ENCODE data around the gene ME3. TPM values are rescaled to one million over a fixed set of nuclear protein-coding genes. Genes with fewer than 3 reads are reported as not detected.

Gene ME3
- total RNA-seq, 1 donor from 2014 or later: 12.2 TPM

DNA sequence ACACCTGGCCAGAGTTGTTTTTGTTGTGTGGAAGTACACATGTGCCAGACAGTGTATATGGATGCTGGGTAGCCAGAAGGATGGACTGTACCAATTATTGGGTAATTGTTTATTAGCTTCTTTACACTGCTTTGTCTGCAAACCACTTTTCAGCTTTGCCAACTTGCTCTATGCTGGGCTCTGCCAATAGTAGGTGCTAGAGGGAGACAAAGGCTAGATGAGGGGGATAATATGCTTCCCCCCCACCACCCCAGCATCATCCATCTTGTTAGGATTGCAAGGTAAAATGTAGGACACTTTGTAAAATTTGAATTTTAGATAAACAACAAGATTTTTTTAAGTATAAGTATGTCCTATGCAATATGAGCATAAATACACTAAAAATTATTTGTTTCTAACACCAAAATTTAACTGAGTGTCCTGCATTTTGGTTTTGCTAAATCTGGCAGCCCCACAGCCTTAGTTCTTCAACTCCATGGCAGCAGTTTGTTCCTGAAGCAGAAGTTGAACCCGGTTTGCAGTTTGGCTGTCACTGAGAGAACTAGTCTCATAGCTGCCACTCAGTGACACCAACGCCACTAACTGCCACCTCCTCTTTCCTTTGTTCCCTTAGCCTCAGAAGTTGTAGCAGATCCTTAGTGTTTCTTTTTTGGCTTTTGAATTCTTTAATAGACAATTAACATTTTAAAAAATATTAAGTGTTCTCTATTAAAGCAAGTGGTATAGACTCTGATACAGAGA, 219.0 kb downstream of the ME3 start:
- H3K36me3 Mint-ChIP-seq (ENCODE audit: low read depth): peaks cover 2% of the 10 kb centered on the region
- H3K4me3 Mint-ChIP-seq: no peak overlapping the region
- peaks cover 29% of the 10 kb centered on the region for H3K4me1 Mint-ChIP-seq
- H3K27ac Mint-ChIP-seq: no peak overlapping the region
- no peaks in the 10 kb centered on the region for H3K27me3 Mint-ChIP-seq
- intact Hi-C loops (cut with micrococcal nuclease): no loop called here
- DNase-seq: no peak
- H3K9me3 Mint-ChIP-seq: no peaks in the 10 kb centered on the region

DNA sequence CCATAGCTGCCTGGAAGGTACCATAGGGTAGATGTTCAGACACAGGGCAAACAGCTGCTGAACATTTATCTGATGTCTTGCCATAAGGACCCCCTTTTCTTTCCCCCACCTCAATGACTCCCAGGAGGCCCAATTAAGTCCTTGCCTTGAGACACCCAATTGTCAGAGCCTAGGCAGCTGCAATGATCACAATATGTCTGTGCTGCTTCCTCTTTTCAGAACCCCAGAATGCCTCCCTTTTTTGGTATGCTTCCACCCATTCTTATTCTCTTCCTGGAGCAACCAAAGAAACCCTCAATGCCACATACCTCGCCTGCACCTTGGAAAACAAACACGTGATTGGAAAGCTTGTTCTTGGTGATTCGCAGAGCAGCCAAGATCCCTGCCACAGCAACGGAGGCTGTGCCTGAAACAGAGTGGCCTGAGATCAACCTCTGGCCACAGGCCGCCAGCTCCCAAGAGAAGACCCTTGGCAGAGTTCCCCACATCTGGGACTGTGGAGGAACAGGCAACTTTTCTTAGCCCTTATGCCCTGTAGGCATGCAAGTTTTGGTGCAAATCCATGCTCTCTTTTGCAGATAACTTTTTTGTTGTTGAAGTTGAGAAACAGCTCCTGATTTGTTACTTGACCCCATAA, 222.3 kb downstream of the ME3 start:
- Mint-ChIP-seq H3K4me1 (peaks cover 28% of the 10 kb centered on the region), H3K36me3 (ENCODE audit: low read depth) (peaks cover 13% of the 10 kb centered on the region), H3K27ac (peak overlapping the region; percentile 42), H3K9me3 (peaks cover 9% of the 10 kb centered on the region), H3K4me3 (no peak overlapping the region), H3K27me3 (no peaks in the 10 kb centered on the region)
- DNase-seq: no peak
- intact Hi-C loops (cut with micrococcal nuclease): loop anchor here (2.0 to 10.0 kb wide), 8 partner anchors 61 to 695 kb away; partner anchors contain the start of genes CCDC83 and EED

DNA sequence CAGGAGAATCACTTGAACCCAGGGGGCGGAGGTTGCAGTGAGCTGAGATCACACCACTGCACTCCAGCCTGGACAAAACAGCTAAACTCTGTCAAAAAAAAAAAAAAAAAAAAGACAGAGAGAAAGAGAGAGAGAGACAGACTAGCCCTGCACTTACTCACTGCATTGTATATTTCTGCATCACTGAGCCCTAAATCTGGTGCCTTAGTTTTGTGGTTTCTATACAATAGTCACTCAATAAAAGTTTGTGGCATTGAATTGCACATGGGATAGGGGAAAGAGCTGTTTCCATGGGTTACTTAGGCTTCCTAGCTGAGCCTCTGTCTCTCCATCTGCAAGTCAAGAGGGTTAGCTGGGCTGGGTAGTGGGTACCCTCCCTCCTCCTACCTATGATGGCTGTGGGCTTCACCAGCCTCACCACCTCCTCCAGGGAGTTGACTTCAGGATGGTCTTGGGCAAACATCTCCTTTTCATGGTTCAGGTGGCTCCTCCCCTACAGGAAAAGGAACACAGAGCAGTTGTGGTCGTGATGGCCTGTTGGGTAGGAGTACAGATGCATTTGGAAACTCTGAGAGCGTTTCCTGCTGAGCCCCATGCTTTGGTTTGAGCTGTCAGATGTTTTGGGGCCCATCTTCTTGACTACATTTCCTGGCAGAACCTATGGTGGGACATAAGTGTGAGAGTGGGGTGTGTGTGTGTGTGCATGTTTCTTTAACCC, 224.5 kb downstream of the ME3 start:
- peaks cover 15% of the 10 kb centered on the region for H3K36me3 Mint-ChIP-seq (ENCODE audit: low read depth)
- peaks cover 37% of the 10 kb centered on the region for H3K4me1 Mint-ChIP-seq
- DNase-seq: peak; percentile 79
- H3K27me3 Mint-ChIP-seq: no peaks in the 10 kb centered on the region
- H3K4me3 Mint-ChIP-seq: peak overlapping the region; percentile 48
- peaks cover 18% of the 10 kb centered on the region for H3K9me3 Mint-ChIP-seq
- no peak overlapping the region for H3K27ac Mint-ChIP-seq
- intact Hi-C loops (cut with micrococcal nuclease): loop anchor here (1.0 to 10.0 kb wide), 9 partner anchors 63 to 693 kb away; partner anchors contain the start of genes CCDC83 and EED

DNA sequence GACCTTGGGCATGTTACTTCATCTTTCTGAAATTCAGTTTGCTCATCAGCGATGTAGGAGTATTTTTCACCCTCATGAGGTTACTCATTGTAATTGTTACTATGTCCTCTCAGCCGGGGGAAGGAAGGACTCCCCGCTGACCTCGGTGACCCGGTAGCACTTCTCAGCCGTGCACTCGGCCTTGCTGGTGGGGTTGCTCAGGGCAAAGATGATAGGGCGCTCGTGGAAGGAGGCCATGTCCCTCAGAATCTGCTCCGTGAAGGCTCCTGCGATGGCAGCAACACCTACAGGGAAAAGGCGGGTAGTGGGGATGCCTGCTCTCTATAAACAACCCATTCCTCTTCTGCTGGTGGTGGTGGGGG, 225.5 kb downstream of the ME3 start:
- H3K9me3 Mint-ChIP-seq: peaks cover 18% of the 10 kb centered on the region
- no peaks in the 10 kb centered on the region for H3K27me3 Mint-ChIP-seq
- intact Hi-C loops (cut with micrococcal nuclease): loop anchor here (5.0 to 10.0 kb wide), 6 partner anchors 205 to 692 kb away; partner anchors contain the start of genes CCDC83 and EED
- peak overlapping the region; percentile 27 for H3K4me3 Mint-ChIP-seq
- peaks cover 17% of the 10 kb centered on the region for H3K36me3 Mint-ChIP-seq (ENCODE audit: low read depth)
- no peak overlapping the region for H3K27ac Mint-ChIP-seq
- peaks cover 44% of the 10 kb centered on the region for H3K4me1 Mint-ChIP-seq
- DNase-seq: no peak

DNA sequence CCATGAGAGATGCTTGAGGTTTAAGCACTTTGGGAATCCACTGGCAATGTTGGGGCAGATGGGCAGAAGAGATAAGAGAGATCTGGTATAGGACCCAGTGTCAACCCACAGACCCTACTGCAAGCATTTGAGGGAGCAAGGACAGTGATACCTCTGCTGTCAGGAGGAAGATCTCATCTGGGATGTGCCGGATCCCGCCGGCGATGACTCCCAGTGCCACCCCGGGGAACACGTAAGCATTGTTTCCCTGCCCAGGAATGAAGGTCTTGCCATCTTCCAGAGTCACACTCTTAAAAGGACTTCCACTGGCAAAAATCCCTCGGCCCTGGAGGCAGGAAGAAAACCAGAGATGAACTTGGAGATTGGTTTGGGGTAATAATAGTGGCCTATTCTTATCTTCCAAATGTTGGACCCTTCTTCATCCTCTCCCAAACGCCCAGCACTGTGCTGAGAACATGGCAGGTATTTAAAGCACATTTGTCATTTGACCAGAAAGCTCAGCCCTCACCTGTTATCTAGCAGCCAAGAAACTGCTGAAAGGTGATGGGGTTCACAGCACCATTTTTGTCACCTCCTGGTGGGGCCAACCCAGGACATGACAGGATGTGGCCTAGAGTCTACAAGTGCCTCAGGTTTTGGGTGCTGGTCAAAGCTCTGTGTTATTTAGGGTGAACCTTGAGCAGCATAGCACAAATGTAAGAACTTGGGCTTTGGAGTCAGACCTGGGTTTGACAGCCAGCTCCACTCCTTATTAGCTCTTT, 226.1 kb downstream of the ME3 start:
- DNase-seq: no peak
- Mint-ChIP-seq H3K36me3 (ENCODE audit: low read depth) (peaks cover 17% of the 10 kb centered on the region), H3K9me3 (peaks cover 18% of the 10 kb centered on the region), H3K27me3 (no peaks in the 10 kb centered on the region), H3K4me3 (peak overlapping the region; percentile 27), H3K4me1 (peaks cover 44% of the 10 kb centered on the region), H3K27ac (no peak overlapping the region)
- intact Hi-C loops (cut with micrococcal nuclease): loop anchor here (5.0 to 10.0 kb wide), 6 partner anchors 204 to 692 kb away; partner anchors contain the start of genes CCDC83 and EED

DNA sequence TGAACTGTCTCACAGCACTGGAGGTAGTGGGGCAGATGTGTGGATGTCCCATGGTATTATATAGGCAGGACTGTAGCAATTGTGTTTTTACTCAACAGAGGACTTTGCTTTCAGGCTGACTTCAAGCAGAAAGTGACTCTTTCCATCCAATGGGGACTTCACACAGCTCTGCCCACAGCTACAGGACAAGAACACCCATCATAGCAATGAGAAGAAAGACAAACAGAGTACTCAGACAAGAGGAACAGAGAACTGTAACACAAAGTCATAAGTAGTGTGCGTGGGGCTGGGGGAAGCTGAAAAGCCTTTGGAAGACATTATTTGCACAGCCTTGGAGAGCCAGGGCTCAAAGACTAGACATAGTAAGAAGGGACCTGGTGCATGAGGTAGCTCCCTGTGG, 227.4 kb downstream of the ME3 start:
- no peaks in the 10 kb centered on the region for H3K27me3 Mint-ChIP-seq
- H3K9me3 Mint-ChIP-seq: peaks cover 18% of the 10 kb centered on the region
- H3K4me1 Mint-ChIP-seq: peaks cover 56% of the 10 kb centered on the region
- DNase-seq: no peak
- H3K4me3 Mint-ChIP-seq: no peak overlapping the region
- H3K36me3 Mint-ChIP-seq (ENCODE audit: low read depth): peaks cover 25% of the 10 kb centered on the region
- H3K27ac Mint-ChIP-seq: no peak overlapping the region
- intact Hi-C loops (cut with micrococcal nuclease): loop anchor here (2.0 to 10.0 kb wide), 7 partner anchors 142 to 690 kb away; partner anchors contain the start of genes CCDC83, EED and HIKESHI

DNA sequence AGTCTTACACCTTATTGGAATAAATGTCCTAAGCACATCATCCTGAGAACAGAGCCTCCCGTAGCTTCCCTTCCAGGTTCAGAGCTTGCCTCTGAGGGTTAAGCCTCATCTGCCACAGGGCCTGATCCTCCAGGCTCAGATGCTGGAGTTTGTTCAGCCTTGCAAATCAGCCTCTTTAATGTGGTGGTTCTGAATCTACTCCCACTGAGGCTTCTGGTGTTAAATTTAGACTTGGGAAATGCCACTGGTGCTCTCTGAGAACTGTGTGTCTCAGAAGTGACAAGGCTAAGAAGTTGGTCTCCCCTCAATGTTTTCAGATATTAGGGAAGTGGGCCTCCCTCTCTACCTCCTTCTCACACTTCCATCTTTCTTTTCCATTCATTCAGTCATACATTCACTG, 229.0 kb downstream of the ME3 start:
- peaks cover 61% of the 10 kb centered on the region for H3K4me1 Mint-ChIP-seq
- no peak overlapping the region for H3K27ac Mint-ChIP-seq
- peak overlapping the region; percentile 3 for H3K4me3 Mint-ChIP-seq
- H3K36me3 Mint-ChIP-seq (ENCODE audit: low read depth): peaks cover 25% of the 10 kb centered on the region
- H3K9me3 Mint-ChIP-seq: peaks cover 18% of the 10 kb centered on the region
- no peaks in the 10 kb centered on the region for H3K27me3 Mint-ChIP-seq
- DNase-seq: no peak
- intact Hi-C loops (cut with micrococcal nuclease): loop anchor here (2.0 to 10.0 kb wide), 4 partner anchors 25 to 689 kb away; partner anchors contain the start of gene CCDC83

DNA sequence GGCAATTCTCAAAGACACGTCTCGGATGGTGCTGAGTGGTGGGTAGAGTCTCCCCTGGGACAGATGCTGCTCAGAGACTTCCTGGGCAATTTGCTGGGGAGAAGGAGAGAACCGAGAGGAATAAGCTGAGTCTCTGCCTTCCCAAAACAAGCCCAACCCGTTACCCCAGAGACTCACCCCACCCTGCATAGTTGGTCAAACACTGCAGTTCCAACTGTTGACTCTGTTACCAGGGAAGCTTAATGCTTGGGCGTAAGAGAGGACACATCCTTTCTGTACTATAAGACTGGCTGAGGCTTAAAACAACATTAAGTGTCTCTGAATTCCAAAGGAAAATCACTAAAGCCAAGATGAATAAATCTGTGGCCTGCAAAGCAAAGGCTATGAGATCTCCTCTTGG, 229.6 kb downstream of the ME3 start:
- no peak for DNase-seq
- Mint-ChIP-seq H3K4me3 (peak overlapping the region; percentile 3), H3K9me3 (peaks cover 20% of the 10 kb centered on the region), H3K36me3 (ENCODE audit: low read depth) (peaks cover 27% of the 10 kb centered on the region), H3K27me3 (no peaks in the 10 kb centered on the region), H3K4me1 (peaks cover 61% of the 10 kb centered on the region), H3K27ac (no peak overlapping the region)
- intact Hi-C loops (cut with micrococcal nuclease): loop anchor here (2.0 to 10.0 kb wide), 4 partner anchors 24 to 688 kb away; partner anchors contain the start of gene CCDC83

DNA sequence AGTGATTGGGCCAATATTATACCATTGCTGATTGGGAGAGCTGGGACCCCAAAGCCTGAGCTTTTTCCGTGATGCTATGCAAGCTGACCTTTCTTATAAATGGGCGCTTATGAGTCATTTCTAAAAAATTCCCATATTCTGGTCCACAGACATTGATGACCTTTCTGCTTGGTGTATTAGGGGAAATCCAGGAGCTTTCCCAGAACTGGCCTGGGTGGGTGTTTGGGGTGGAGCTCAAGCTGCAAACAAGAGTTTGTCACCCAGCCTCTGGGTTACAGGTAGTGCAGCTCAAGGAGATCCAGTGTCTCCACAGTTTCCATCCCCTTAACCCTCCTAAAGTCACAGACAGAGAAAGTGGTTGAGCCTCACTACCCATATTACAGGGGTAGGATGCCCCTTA, 230.0 kb downstream of the ME3 start:
- no peak for DNase-seq
- intact Hi-C loops (cut with micrococcal nuclease): loop anchor here (2.0 to 10.0 kb wide), 4 partner anchors 24 to 688 kb away; partner anchors contain the start of gene CCDC83
- peaks cover 27% of the 10 kb centered on the region for H3K36me3 Mint-ChIP-seq (ENCODE audit: low read depth)
- no peaks in the 10 kb centered on the region for H3K27me3 Mint-ChIP-seq
- peaks cover 61% of the 10 kb centered on the region for H3K4me1 Mint-ChIP-seq
- H3K9me3 Mint-ChIP-seq: peaks cover 21% of the 10 kb centered on the region
- H3K4me3 Mint-ChIP-seq: peak overlapping the region; percentile 3
- no peak overlapping the region for H3K27ac Mint-ChIP-seq

DNA sequence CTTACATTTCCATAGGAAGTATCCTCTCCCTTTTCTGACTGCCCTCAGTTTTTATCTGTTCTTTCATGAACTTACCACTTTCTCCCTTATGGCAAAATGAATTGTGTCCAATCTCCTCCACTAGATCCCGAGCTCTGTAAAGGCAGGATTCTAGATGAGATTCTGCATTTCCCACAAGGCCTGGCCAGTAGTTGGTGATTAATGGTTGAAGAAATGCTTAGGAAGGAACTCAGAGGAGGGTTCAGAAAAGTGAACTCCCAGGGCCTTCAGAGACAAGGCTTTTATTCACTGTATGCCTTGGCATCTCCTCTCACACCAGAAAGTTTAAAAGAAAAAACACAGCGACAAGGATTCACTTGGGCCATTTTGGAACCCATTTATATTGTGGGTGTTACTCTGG, 231.6 kb downstream of the ME3 start:
- DNase-seq: no peak
- peaks cover 17% of the 10 kb centered on the region for H3K36me3 Mint-ChIP-seq (ENCODE audit: low read depth)
- H3K4me1 Mint-ChIP-seq: peaks cover 50% of the 10 kb centered on the region
- no peaks in the 10 kb centered on the region for H3K27me3 Mint-ChIP-seq
- H3K27ac Mint-ChIP-seq: peak overlapping the region; percentile 74
- H3K9me3 Mint-ChIP-seq: peaks cover 15% of the 10 kb centered on the region
- H3K4me3 Mint-ChIP-seq: no peak overlapping the region
- intact Hi-C loops (cut with micrococcal nuclease): loop anchor here (10.0 kb wide), 2 partner anchors 586 to 686 kb away; partner anchors contain the start of gene CCDC83

DNA sequence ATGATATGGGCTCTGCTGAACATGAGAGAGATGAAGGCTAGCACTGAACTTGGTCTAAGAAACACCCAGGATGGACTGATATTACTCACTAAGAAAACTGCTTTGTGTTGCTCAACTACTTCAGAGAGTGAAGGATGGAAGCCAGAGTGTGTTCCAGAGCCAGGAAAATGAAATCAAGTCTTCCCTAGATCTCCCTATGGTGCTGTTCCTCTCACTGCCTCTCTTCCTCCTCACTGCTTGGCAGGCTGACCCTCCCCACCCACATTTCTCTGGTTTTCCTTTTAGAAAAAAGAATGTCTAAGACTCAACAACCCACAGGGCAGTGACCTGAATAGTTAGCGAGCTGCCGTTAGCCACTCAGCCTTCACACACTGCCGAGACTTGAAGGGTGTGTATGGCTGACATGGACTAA, 232.1 kb downstream of the ME3 start:
- intact Hi-C loops (cut with micrococcal nuclease): loop anchor here (10.0 kb wide), 2 partner anchors 586 to 686 kb away; partner anchors contain the start of gene CCDC83
- Mint-ChIP-seq H3K36me3 (ENCODE audit: low read depth) (peaks cover 16% of the 10 kb centered on the region), H3K27me3 (no peaks in the 10 kb centered on the region), H3K27ac (peak overlapping the region; percentile 74), H3K4me1 (peaks cover 47% of the 10 kb centered on the region), H3K4me3 (no peak overlapping the region), H3K9me3 (peaks cover 18% of the 10 kb centered on the region)
- no peak for DNase-seq

DNA sequence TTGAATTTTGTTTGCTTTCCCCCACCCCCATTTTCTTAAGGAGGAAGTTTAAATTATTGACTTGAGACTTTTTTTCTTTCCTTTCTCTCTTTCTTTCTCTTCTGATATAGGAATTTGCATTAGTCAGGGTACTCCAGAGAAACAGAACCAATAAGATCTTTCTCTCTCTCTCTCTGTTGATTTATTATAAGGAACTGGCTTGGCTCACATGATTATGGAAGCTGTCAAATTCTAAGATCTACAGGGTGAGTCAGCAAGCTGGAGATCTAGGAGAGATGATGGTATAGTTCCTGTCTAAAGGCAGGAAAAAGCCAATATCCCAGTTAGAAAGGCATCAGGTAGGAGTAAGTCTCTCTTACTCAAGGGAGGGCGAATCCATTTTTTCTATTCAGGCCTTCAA, 233.7 kb downstream of the ME3 start:
- peaks cover 14% of the 10 kb centered on the region for H3K36me3 Mint-ChIP-seq (ENCODE audit: low read depth)
- H3K9me3 Mint-ChIP-seq: peaks cover 14% of the 10 kb centered on the region
- intact Hi-C loops (cut with micrococcal nuclease): no loop called here
- H3K4me1 Mint-ChIP-seq: peaks cover 33% of the 10 kb centered on the region
- no peak overlapping the region for H3K4me3 Mint-ChIP-seq
- no peaks in the 10 kb centered on the region for H3K27me3 Mint-ChIP-seq
- no peak for DNase-seq
- no peak overlapping the region for H3K27ac Mint-ChIP-seq

DNA sequence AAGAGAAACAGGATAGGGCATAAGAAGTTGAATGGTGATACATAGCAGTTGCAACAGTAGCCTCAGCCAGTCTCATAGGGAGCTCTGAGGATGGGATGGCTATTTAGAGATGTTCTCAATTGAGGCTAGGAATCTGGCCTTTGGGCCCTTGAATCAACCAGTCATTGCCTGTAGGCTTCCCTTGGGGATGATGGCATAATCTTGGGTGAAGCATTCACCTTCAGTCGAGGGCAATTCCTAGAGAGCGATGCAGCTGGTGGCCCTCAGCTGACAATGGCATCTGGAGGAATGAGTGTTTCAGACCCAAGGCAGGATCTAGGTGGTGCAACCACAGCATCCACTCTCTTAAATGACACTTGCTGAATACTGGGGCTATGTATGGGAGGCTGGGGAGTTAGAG, 236.7 kb downstream of the ME3 start:
- no peak overlapping the region for H3K27ac Mint-ChIP-seq
- H3K4me3 Mint-ChIP-seq: no peak overlapping the region
- intact Hi-C loops (cut with micrococcal nuclease): no loop called here
- no peaks in the 10 kb centered on the region for H3K27me3 Mint-ChIP-seq
- peaks cover 11% of the 10 kb centered on the region for H3K36me3 Mint-ChIP-seq (ENCODE audit: low read depth)
- H3K9me3 Mint-ChIP-seq: peaks cover 17% of the 10 kb centered on the region
- no peak for DNase-seq
- H3K4me1 Mint-ChIP-seq: peaks cover 12% of the 10 kb centered on the region

Measured in activated CD4-positive, alpha-beta T cell treated with anti-CD3 and anti-CD28 coated beads, Interleukin-2, amount 10 ng/mL, durations not matched to agents 24 days and 14 days (primary cell).